ENCODE results near the gene ATP8B1.

DNA sequence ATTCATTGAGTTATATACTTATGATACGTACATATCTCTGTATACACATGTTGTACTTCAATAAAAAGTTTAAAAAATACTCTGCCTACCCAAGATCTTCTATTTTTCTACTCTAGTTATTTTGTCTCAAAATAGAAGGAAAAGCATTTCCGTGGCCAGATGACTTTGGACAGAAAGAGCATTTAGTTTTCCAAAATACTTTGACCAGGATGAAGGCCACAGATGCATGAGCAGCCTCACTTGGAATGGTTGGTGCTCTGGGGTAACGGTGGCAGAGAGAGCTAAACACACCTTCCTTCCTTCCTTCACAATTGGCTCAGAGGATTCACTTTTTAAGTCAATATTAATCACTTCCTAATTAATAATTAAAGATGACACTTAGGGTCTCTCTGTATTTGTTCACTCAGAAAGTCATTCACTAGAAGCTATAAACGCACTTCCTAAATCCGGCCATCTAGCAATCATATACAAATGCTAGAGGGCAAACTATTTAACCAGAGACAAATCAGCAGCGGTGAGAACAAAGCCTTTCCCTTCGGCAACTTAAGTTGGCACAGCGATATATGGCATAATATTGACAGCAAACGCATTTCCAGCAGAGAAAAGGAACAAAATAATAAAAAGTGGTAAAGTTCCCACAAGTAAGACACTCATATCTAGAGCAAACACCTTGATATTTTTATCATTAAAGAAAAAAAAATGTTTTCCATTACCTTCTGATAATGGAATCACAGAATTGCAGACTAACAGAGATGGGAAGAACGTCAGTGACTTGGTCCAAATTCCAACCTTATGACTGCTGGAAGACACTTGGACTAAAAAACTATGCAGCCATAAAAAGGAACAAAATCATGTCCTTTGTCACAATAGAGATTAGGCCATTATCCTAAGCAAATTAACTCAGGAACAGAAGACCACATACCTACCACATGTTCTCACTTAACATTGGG, 125.6 kb downstream of the ATP8B1 start:
- TF ChIP-seq, protein P1, sequence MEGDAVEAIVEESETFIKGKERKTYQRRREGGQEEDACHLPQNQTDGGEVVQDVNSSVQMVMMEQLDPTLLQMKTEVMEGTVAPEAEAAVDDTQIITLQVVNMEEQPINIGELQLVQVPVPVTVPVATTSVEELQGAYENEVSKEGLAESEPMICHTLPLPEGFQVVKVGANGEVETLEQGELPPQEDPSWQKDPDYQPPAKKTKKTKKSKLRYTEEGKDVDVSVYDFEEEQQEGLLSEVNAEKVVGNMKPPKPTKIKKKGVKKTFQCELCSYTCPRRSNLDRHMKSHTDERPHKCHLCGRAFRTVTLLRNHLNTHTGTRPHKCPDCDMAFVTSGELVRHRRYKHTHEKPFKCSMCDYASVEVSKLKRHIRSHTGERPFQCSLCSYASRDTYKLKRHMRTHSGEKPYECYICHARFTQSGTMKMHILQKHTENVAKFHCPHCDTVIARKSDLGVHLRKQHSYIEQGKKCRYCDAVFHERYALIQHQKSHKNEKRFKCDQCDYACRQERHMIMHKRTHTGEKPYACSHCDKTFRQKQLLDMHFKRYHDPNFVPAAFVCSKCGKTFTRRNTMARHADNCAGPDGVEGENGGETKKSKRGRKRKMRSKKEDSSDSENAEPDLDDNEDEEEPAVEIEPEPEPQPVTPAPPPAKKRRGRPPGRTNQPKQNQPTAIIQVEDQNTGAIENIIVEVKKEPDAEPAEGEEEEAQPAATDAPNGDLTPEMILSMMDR (IDR thresholded peaks at IDR 0.05; ENCODE audit: poor library complexity): no peak
- no peak for TF ChIP-seq EZH2 (IDR thresholded peaks at IDR 0.05; ENCODE audit: borderline replicate concordance)

Data from hepatocyte (in vitro differentiated cells).